Thymus (tissue), 11 donors: Measurements from ENCODE around the gene PIGU. TPM values are rescaled to one million over a fixed set of nuclear protein-coding genes. Genes with fewer than 3 reads are reported as not detected.
A peak's percentile ranks its signal among the peaks of the same experiment; 100 is the strongest.

Source experiments
- DNase-seq, 9 donors: peaks; one replicate each; pipeline ENCODE4 v3.0.0-alpha.2; 2013; ENCODE audit warnings: low spot score in 9 of 9, low read depth in 6 of 9, missing footprints in 1 of 9
- H3K27ac ChIP-seq, 2 donors: one replicate each; pipeline ENCODE4 v1.5.1; 2013; ENCODE audit warnings: control low read depth in 1 of 2, low read depth in 1 of 2, low read length in 1 of 2, mild to moderate bottlenecking in 1 of 2, moderate library complexity in 1 of 2
- H3K27me3 ChIP-seq, 2 donors: one replicate each; pipeline ENCODE4 v1.5.1; 2013; ENCODE audit warnings: low read length in 1 of 2; ENCODE audit not compliant: control insufficient read depth in 2 of 2, insufficient read depth in 1 of 2
- H3K36me3 ChIP-seq, 2 donors: one replicate each; pipeline ENCODE4 v1.5.1; 2013; ENCODE audit warnings: low read length in 1 of 2, mild to moderate bottlenecking in 1 of 2, moderate library complexity in 1 of 2; ENCODE audit not compliant: control insufficient read depth in 2 of 2, insufficient read depth in 2 of 2
- H3K4me1 ChIP-seq, 2 donors: one replicate each; pipeline ENCODE4 v1.5.1; 2013; ENCODE audit warnings: low read length in 2 of 2; ENCODE audit not compliant: control insufficient read depth in 2 of 2, insufficient read depth in 2 of 2
- H3K4me3 ChIP-seq, 2 donors: one replicate each; pipeline ENCODE4 v1.5.1; 2013; ENCODE audit warnings: low read length in 2 of 2, control low read depth in 1 of 2, mild to moderate bottlenecking in 1 of 2
- H3K9me3 ChIP-seq, 2 donors: one replicate each; pipeline ENCODE4 v1.5.1; 2013; ENCODE audit warnings: low read length in 1 of 2, mild to moderate bottlenecking in 1 of 2; ENCODE audit not compliant: control insufficient read depth in 2 of 2, insufficient read depth in 1 of 2
- WGBS: extraction: QIAGEN DNeasy Blood & Tissue Kit; methylation state at CpG from one replicate; pipeline ENCODE4 v1.1.7; 2013; 5-methylcytosine and 5-hydroxymethylcytosine counted together
- polyA plus RNA-seq: library from polyadenylated mRNA; stranded (reverse); fragments of 200-250 nt; gene quantifications from one replicate; pipeline ENCODE4 v1.2.3, GENCODE V29; 2013
- total RNA-seq: library from RNA; stranded (reverse); fragments of 120-200 nt; gene quantifications from one replicate; pipeline ENCODE4 v1.2.4, GENCODE V29; 2013
- donor health status: healthy.

PIGU gene
- total and polyA plus RNA-seq, 2 donors: 10.0 to 15.5 TPM

DNA sequence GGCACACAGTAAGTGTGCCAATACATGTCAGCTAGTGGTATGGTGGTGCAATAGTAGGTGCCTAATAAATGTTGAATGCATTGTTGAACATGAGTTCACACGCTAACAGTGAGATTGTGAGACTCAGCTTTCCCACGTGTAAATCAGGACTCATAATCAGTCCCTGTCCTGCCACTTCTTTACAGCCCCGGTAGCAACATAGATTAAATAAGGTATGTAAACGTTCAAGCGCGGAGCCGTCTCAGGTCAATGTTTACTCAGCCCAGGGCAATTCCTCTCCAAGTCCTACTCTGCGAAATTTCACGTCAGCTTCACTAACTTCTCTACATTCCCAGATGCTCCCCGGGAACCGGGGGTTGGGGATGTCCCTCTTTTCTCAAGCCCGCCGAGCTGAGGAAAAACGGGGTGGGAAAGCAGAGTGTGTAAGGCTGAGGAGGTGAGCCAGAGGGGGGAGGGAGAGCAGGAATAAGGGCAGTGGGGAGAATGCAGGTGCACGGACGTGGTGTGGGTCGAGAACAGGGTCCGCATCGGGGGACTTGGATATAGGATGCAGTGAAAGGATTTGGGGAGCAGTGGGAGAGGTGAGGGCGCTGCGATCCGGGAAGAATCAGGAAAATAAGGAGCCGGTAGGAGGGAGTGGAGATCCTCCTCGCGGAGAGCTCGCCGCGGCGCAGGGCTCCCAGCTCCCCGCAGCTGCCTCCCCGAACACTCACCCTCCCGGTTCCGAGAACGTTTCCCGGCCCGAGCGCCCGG lies 26.7 kb upstream of the PIGU start:
- peak in 4 of 9 donors; percentile 13 to 49 (median 20) for DNase-seq

DNA sequence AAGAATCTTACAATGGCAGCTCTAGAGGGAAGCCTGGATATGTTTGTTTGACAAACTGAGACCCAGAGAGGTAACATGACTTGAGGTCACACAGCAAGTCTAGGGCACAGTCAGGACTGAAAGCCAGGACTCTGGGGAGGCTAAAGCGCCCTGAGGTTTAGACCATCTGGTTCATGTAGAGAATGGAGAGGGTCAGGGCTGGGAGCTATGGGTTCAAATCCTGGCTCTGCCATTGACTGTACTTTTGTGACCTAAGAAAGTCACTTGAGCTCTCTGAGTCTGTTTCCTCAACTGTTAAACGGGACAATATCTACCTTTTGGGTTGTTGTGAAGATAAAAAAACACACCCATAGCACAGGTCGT lies 26.1 kb upstream of the PIGU start:
- Histone ChIP-seq H3K27me3 (peaks cover 0 to 54% of the 10 kb centered on the region in 2 donors), H3K4me3 (peak overlapping the region in 1 of 2 donors; percentile 71), H3K27ac (no peak overlapping the region), H3K4me1 (peaks cover 5 to 16% of the 10 kb centered on the region in 2 donors), H3K9me3 (no peaks in the 10 kb centered on the region), H3K36me3 (no peaks in the 10 kb centered on the region)
- no peak for DNase-seq
- WGBS: 48% methylated on average over 3 of the region's 3 CpGs

More for the DNA sequence above, 26.7 kb upstream of the PIGU start:
- Histone ChIP-seq H3K27ac (peak overlapping the region; percentile 17 to 92), H3K36me3 (no peaks in the 10 kb centered on the region), H3K4me3 (peak overlapping the region; percentile 71 to 76), H3K27me3 (peaks cover 0 to 60% of the 10 kb centered on the region in 2 donors), H3K4me1 (peaks cover 5 to 18% of the 10 kb centered on the region in 2 donors), H3K9me3 (no peaks in the 10 kb centered on the region)
- WGBS: 1% methylated on average over 38 of the region's 38 CpGs

DNA sequence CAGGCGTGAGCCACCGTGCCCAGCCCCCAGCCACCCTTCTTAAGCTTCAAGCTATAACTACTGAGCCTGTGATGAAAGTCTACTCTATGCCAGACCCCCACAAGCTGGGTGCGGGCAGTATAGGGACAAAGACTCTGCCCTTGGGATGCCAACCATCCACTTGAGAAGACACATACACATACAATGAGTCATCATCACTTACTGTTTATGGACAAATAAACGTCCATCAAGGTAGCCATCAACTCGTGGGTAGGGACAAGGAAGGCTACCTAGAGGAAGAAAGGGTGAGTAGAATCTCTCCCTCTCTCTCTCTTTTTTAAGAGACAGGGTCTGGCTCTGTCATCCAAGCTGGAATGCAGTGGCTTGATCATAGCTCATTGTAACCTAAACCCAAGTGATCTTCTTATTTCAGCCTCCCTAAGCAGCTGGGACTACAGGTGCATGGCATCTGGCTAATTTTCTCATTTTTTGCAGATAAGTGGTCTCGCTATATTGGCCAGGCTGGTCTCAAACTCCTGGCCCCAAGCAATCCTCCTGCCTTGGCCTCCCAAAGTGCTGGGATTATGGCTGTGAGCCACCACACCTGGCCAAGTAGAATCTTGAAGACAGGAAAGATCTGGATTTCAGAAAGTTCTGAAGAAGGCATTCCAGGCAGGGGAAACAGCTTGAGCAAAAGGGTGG lies 24.7 kb upstream of the PIGU start:
- Histone ChIP-seq H3K27ac (no peak overlapping the region), H3K9me3 (no peaks in the 10 kb centered on the region), H3K27me3 (peaks cover 0 to 40% of the 10 kb centered on the region in 2 donors), H3K36me3 (no peaks in the 10 kb centered on the region), H3K4me1 (peaks cover 5 to 16% of the 10 kb centered on the region in 2 donors), H3K4me3 (no peak overlapping the region)
- WGBS: 92% methylated on average over 6 of the region's 6 CpGs
- no peak for DNase-seq

DNA sequence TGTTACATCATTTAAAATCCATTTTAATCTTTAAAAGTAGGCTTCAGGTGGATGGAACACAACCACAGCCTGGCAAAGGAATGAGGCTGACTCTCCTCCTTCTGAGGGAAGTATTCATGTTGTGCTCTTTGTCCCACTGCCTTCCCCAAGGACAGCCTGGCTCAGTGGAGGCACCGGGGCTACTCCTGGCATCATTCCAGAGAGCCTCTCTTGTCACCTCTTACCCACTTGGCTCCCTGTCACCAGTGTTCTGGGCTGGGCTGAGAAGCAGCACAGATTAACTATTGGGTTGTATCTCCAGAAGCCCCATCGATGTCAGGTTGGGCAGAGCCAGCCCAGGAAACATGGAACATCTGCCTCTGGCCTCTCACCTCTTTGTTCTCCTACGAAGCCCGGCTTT lies 16.5 kb upstream of the PIGU start:
- no peak overlapping the region for H3K4me3 ChIP-seq
- no peaks in the 10 kb centered on the region for H3K27me3 ChIP-seq
- 90% methylated on average over 4 of the region's 4 CpGs for WGBS
- H3K4me1 ChIP-seq: no peaks in the 10 kb centered on the region
- no peaks in the 10 kb centered on the region for H3K9me3 ChIP-seq
- no peak for DNase-seq
- H3K27ac ChIP-seq: no peak overlapping the region
- H3K36me3 ChIP-seq: no peaks in the 10 kb centered on the region

DNA sequence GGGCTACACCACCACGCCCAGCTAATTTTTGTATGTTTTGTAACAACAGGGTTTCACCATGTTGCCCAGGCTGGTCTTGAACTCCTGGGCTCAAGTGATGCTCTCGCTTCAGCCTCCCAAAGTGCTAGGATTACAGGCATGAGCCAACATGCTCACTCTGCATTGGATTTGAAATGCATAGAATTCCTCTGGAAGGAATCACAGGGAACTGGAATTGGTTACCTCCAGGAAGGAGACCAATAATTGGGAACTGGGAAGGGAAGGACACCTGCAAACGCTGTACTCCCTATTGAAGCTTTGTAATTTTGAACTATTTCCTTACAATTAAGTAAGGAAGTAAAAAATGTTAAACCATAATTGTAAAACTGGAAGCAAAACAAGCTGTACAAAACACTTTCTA lies 14.9 kb upstream of the PIGU start:
- Histone ChIP-seq H3K4me1 (no peaks in the 10 kb centered on the region), H3K27me3 (no peaks in the 10 kb centered on the region), H3K4me3 (no peak overlapping the region), H3K36me3 (no peaks in the 10 kb centered on the region), H3K27ac (no peak overlapping the region), H3K9me3 (no peaks in the 10 kb centered on the region)
- WGBS: 78% methylated on average over 3 of the region's 3 CpGs
- no peak for DNase-seq

DNA sequence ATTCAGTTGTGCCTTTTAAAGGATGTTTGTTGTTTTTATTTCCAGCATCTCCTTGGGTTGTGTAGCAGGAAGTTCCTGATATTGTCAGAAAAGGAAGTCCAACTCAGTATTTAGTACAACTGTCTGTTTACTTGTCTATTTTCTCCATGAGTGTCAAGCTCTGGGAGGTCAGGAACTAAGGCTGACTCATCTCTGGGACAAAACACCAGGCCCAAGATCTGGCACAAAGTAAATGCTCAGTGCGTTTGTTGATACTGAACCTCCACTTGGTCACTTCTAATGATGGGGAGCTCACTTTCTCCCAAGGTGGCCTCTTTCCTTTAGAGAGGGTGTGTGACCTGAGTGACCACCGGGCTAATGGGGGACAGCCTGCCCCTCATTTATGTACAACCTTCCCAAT lies 12.6 kb upstream of the PIGU start:
- no peak for DNase-seq
- no peaks in the 10 kb centered on the region for H3K4me1 ChIP-seq
- H3K9me3 ChIP-seq: no peaks in the 10 kb centered on the region
- 91% methylated on average over 2 of the region's 2 CpGs for WGBS
- H3K4me3 ChIP-seq: no peak overlapping the region
- no peaks in the 10 kb centered on the region for H3K27me3 ChIP-seq
- H3K36me3 ChIP-seq: no peaks in the 10 kb centered on the region
- no peak overlapping the region for H3K27ac ChIP-seq

DNA sequence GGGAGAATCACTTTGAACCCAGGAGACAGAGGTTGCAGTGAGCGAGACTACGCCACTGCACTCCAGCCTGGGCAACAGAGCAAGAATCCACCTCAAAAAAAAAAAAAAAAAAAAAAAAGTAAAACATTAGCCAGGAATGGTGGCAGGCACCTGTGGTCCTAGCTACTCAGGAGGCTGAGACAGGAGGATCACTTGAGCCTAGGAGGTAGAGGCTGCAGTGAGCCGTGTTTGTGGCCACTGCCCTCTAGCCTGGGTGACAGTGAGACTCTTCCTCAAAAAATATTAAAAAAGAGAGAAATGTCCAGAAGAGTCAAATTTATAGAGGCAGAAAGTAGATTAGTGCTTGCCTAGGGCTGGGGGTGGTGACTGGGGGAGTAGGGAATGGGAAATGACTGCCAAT lies 6.8 kb upstream of the PIGU start:
- WGBS: 100% methylated on average over 3 of the region's 3 CpGs
- Histone ChIP-seq H3K4me1 (no peaks in the 10 kb centered on the region), H3K4me3 (no peak overlapping the region), H3K27me3 (no peaks in the 10 kb centered on the region), H3K36me3 (no peaks in the 10 kb centered on the region), H3K27ac (no peak overlapping the region), H3K9me3 (no peaks in the 10 kb centered on the region)
- no peak for DNase-seq

DNA sequence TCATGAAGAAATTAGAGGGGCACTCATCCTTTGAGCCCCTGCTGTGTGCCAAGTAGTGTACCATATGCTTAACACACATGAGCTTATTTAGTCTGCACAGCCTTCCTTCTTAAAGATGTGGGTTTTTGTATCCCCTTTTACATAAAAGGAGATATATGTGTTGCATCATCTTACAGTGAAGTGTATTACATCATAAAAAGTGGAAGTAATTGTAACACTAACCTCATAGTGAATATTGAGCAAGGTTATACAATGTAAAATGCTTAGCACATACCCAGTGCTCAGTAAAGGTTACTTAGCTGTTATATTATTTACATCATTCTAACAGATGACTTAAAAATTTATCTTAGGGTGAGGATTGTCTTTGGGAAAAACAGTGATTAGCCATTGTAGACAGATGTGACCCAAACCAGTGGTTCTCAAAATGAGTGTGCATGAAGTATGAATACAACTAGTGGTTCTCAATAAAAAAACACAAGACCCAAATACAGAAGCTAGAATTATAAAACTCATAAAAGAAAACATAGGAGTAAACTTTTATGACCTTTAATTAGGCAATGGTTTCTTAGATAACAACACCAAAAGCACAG lies 3.8 kb upstream of the PIGU start:
- Histone ChIP-seq H3K9me3 (no peaks in the 10 kb centered on the region), H3K4me3 (no peak overlapping the region), H3K27me3 (no peaks in the 10 kb centered on the region), H3K36me3 (no peaks in the 10 kb centered on the region), H3K27ac (no peak overlapping the region), H3K4me1 (peaks cover 8 to 11% of the 10 kb centered on the region in 2 donors)
- no peak for DNase-seq

DNA sequence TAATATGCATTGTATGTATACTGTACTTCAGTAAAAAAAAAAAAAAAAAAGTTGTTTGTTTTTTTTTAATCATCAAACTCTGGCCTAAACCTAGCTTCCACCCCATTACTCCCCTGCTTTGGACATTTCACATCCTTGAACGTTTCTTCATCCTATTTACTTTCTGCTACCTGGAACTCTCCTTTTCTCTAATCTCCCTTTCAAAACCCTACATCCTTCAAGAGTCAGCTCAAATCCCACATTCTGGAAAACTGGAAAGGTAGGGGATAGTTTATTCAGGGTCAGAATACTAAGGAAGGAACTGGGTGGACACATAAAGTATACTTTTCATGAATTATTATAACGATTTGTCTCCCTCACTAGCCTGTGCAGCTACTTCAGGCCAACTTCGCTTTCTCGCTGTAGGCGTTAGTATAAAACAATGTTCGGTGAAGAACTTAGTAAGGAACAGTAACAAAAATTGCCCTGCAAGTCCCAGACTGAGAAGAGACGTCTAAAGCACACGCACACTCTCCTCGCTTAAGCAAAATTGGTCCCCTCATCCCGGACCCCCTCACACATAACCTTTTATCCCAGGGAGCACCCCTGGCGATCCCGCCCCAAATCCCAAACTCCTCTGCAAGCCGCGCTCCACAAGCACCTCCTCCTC lies 775 bp downstream of the PIGU start:
- peak overlapping the region; percentile 71 to 78 for H3K4me3 ChIP-seq
- peak in 1 of 9 donors; percentile 11 for DNase-seq
- WGBS: 2% methylated on average over 14 of the region's 14 CpGs
- no peaks in the 10 kb centered on the region for H3K9me3 ChIP-seq
- no peaks in the 10 kb centered on the region for H3K36me3 ChIP-seq
- peaks cover 8 to 11% of the 10 kb centered on the region in 2 donors for H3K4me1 ChIP-seq
- peak overlapping the region; percentile 1 to 60 for H3K27ac ChIP-seq
- no peaks in the 10 kb centered on the region for H3K27me3 ChIP-seq
